GM12878 (cell line): ENCODE measurements around the gene STAT3. TPM values are rescaled to one million over a fixed set of nuclear protein-coding genes. Genes with fewer than 3 reads are reported as not detected.

Experiments used
- ATAC-seq: fragments of 200-7000 bp; cut with Tn5 transposase; 3 replicates; pipeline ENCODE4 v1.9.1; 2020; ENCODE audit warnings: mild to moderate bottlenecking, moderate library complexity
- BruUV-seq: library from RNA; stranded (reverse); fragments of 400-500 nt; replicated peaks from 2 replicates; lab custom pipeline; 2021; lab: Mats Ljungman, UMichigan
- CTCF ChIA-PET: fragments of 300-600 bp; sonication (Branson Sonifier 250); formaldehyde crosslinking; extraction: SDS; loops from one replicate; lab custom pipeline; 2021; ENCODE audit warnings: inconsistent platforms; lab: Yijun Ruan, JAX
- POLR2A ChIA-PET: fragments of 350-600 bp; formaldehyde crosslinking; extraction: SDS; loops from one replicate; lab custom pipeline; 2021; ENCODE audit warnings: inconsistent platforms; lab: Charles Lee
- RAD21 ChIA-PET: fragments of 300-600 bp; sonication (Branson Sonifier 250); formaldehyde crosslinking; loops from one replicate; lab custom pipeline; 2023; ENCODE audit warnings: antibody characterized with exemption; ENCODE audit not compliant: unreplicated experiment; lab: Charles Lee
- SMC1A ChIA-PET: fragments of 300-600 bp; sonication (Branson Sonifier 250); formaldehyde crosslinking; loops from one replicate; lab custom pipeline; 2023; ENCODE audit not compliant: unreplicated experiment, uncharacterized antibody; lab: Charles Lee
- DNase-seq: peaks from one replicate; pipeline ENCODE4 v3.0.0-alpha.2; 2011; ENCODE audit warnings: low read depth, low spot score
- FAIRE-seq: peaks from 3 replicates; lab custom pipeline; 2011; peaks lifted over from hg19 to GRCh38; lab: Jason Lieb, UNC
- H2AFZ ChIP-seq: 2 replicates; pipeline ENCODE4 v1.6.0; 2011; ENCODE audit warnings: low read depth, low read length, control low read depth; ENCODE audit not compliant: control insufficient read depth
- H3K27ac ChIP-seq: 2 replicates; pipeline ENCODE4 v1.5.1; 2011; ENCODE audit warnings: control low read depth; ENCODE audit not compliant: control insufficient read depth, insufficient read depth
- H3K27me3 ChIP-seq, 2 experiments: replicated peaks in 1 of 2; 2 replicates each; pipeline versions ENCODE4 v1.6.0 to v1.6.1; 2011; ENCODE audit warnings: low read length in 1 of 2; ENCODE audit not compliant: control insufficient read depth in 2 of 2, insufficient read depth in 2 of 2
- H3K36me3 ChIP-seq, 2 experiments: 2 replicates each; pipeline ENCODE4 v1.5.1; 2011; ENCODE audit warnings: low read length in 1 of 2; ENCODE audit not compliant: control insufficient read depth in 2 of 2, insufficient read depth in 2 of 2
- H3K4me1 ChIP-seq: 2 replicates; pipeline ENCODE4 v1.6.1; 2011; ENCODE audit warnings: mild to moderate bottlenecking, low read length, moderate library complexity, mixed read lengths; ENCODE audit not compliant: control insufficient read depth, insufficient read depth
- H3K4me2 ChIP-seq: 2 replicates; pipeline ENCODE4 v1.6.0; 2011; ENCODE audit warnings: control low read depth; ENCODE audit not compliant: control insufficient read depth, insufficient read depth
- H3K4me3 ChIP-seq: fragments of 200-600 bp; sonication (generic); 2 replicates; pipeline ENCODE4 v1.5.1; 2016
- H3K79me2 ChIP-seq: 2 replicates; pipeline ENCODE4 v1.6.0; 2011; ENCODE audit warnings: low read length; ENCODE audit not compliant: control insufficient read depth, insufficient read depth
- H3K9ac ChIP-seq: 2 replicates; pipeline ENCODE4 v1.8.0; 2011; ENCODE audit warnings: low read length, control low read depth, mixed read lengths; ENCODE audit not compliant: control insufficient read depth, insufficient read depth
- H3K9me3 ChIP-seq: replicated peaks from 3 replicates; pipeline ENCODE4 v1.5.1; 2011; ENCODE audit warnings: mild to moderate bottlenecking, low read length; ENCODE audit not compliant: control insufficient read depth, insufficient read depth
- H4K20me1 ChIP-seq: 2 replicates; pipeline ENCODE4 v1.6.0; 2011; ENCODE audit not compliant: control insufficient read depth, insufficient read depth
- EED ChIP-seq: sonication (generic); IDR thresholded peaks from 2 replicates; pipeline ENCODE4 v1.6.1; 2016; ENCODE audit warnings: antibody characterized with exemption, low read depth
- FOXM1 ChIP-seq: IDR thresholded peaks from 2 replicates; pipeline ENCODE4 v1.6.1; 2012; ENCODE audit warnings: low read depth, mild to moderate bottlenecking, inconsistent platforms, low read length, moderate library complexity
- IKZF1 ChIP-seq: fragments of 450-650 bp; conservative IDR thresholded peaks from 2 replicates; pipeline ENCODE4 v1.6.1; 2017; ENCODE audit warnings: antibody characterized with exemption, mild to moderate bottlenecking
- IKZF2 ChIP-seq, 2 experiments: fragments of 450-650 bp; IDR thresholded peaks; 2 replicates each; pipeline ENCODE4 v1.6.1; 2017; ENCODE audit warnings: mild to moderate bottlenecking in 2 of 2, moderate library complexity in 2 of 2
- MAX ChIP-seq: IDR thresholded peaks from 2 replicates; pipeline ENCODE4 v1.6.1; 2012; ENCODE audit warnings: low read depth, low read length, improper control_type of control experiment
- MTA2 ChIP-seq: fragments of 450-650 bp; IDR thresholded peaks from 2 replicates; pipeline ENCODE4 v1.6.1; 2016; ENCODE audit warnings: low read depth, mild to moderate bottlenecking, moderate library complexity
- NFYB ChIP-seq: IDR thresholded peaks from 2 replicates; pipeline ENCODE4 v1.6.1; 2011; ENCODE audit warnings: low read depth, mild to moderate bottlenecking, low read length, improper control_type of control experiment, moderate library complexity; ENCODE audit not compliant: insufficient read depth
- POLR2A ChIP-seq: IDR thresholded peaks from 2 replicates; pipeline ENCODE4 v1.6.1; 2011; ENCODE audit warnings: low read depth, mild to moderate bottlenecking, low read length
- POLR2AphosphoS2 ChIP-seq: IDR thresholded peaks from 2 replicates; pipeline ENCODE4 v1.6.1; 2011; ENCODE audit warnings: low read depth, mild to moderate bottlenecking, low read length, improper control_type of control experiment, moderate library complexity
- POLR2AphosphoS5 ChIP-seq: IDR thresholded peaks from 2 replicates; pipeline ENCODE4 v1.6.1; 2011; ENCODE audit warnings: mild to moderate bottlenecking, low read length, inconsistent platforms
- STAT3 ChIP-seq: IDR thresholded peaks from 2 replicates; pipeline ENCODE4 v1.6.1; 2011; ENCODE audit warnings: low read depth, low read length, improper control_type of control experiment
- TCF12 ChIP-seq: IDR thresholded peaks from 2 replicates; pipeline ENCODE4 v1.6.1; 2011; ENCODE audit warnings: low read depth, mild to moderate bottlenecking, low read length
- YY1 ChIP-seq: IDR thresholded peaks from 2 replicates; pipeline ENCODE4 v1.6.1; 2011; ENCODE audit warnings: low read depth, mild to moderate bottlenecking, low read length
- ZNF217 ChIP-seq: fragments of 450-650 bp; IDR thresholded peaks from 2 replicates; pipeline ENCODE4 v1.6.1; 2017; ENCODE audit warnings: antibody characterized with exemption, mild to moderate bottlenecking
- ZNF384 ChIP-seq: IDR thresholded peaks from 2 replicates; pipeline ENCODE4 v1.6.1; 2012; ENCODE audit warnings: low read depth, mild to moderate bottlenecking, low read length, improper control_type of control experiment, borderline replicate concordance
- ZSCAN29 ChIP-seq: fragments of 450-650 bp; IDR thresholded peaks from 2 replicates; pipeline ENCODE4 v1.6.1; 2017; ENCODE audit warnings: mild to moderate bottlenecking, moderate library complexity
- ZZZ3 ChIP-seq: IDR thresholded peaks from 2 replicates; pipeline ENCODE4 v1.6.1; 2011; ENCODE audit warnings: low read depth; ENCODE audit not compliant: control insufficient read depth, insufficient read length
- WGBS: methylation state at CpG from one replicate; pipeline ENCODE4 v1.1.6; 2016; ENCODE audit warnings: low lambda C conversion rate; ENCODE audit not compliant: insufficient replicate concordance, insufficient coverage; ENCODE audit errors: missing lambda C conversion rate; 5-methylcytosine and 5-hydroxymethylcytosine counted together
- in situ Hi-C: fragments of 300-500 bp; cut with MboI; formaldehyde crosslinking; loops from 9 replicates; pipeline ENCODE4 v1.14.3; 2018; ENCODE audit warnings: mixed read lengths
- intact Hi-C: fragments of 100-400 bp; cut with micrococcal nuclease; formaldehyde crosslinking; loops from one replicate; pipeline ENCODE4 v1.14.2; 2022; ENCODE audit not compliant: unreplicated experiment
- polyA plus RNA-seq, 11 experiments: library from polyadenylated mRNA; depleted of rRNA in 4 of 11; unstranded in 6 of 11; stranded (reverse) in 5 of 11; fragments of >200 nt; fragmentation: Nextera tagmentation in 4 of 11; fragmentation: Illumina TruSeq in 1 of 11; extraction: Ambion mirVana in 4 of 11; extraction: Trizol in 1 of 11; gene quantifications; 1 replicate in 1 of 11; 2 replicates in 10 of 11; pipeline versions ENCODE4 v1.2.1 to v1.2.3, GENCODE V29; 2011 to 2016; ENCODE audit warnings: inconsistent platforms in 2 of 11, missing spikeins in 2 of 11, low read depth in 1 of 11
- total RNA-seq, 4 experiments: library from RNA; depleted of rRNA in 3 of 4; stranded (reverse); fragments of >200 nt in 3 of 4; fragmentation: Illumina TruSeq in 1 of 4; extraction: Trizol in 1 of 4; gene quantifications; 2 replicates each; pipeline versions ENCODE4 v1.2.1 to v1.2.3, GENCODE V29; 2013 to 2021
- TF ChIP-seq, protein P1 (sequence below): fragments of 450-650 bp; IDR thresholded peaks from 2 replicates; pipeline ENCODE4 v1.6.1; 2017; ENCODE audit warnings: mild to moderate bottlenecking, moderate library complexity
- TF ChIP-seq, protein P2 (sequence below): fragments of 450-650 bp; IDR thresholded peaks from 2 replicates; pipeline ENCODE4 v1.6.1; 2014; ENCODE audit warnings: mild to moderate bottlenecking

The STAT3 gene
- total and polyA plus RNA-seq, 10 of the 15 experiments (the other 5 are each of a cell fraction or from before 2014, with no cell fraction given): 18.4 to 96.4 (median 60.9) TPM

GRCh38 chr17:42288803-42289610, 99.2 kb downstream of the STAT3 start:
- peaks cover 23% of the 10 kb centered on the region for H3K4me1 ChIP-seq
- H4K20me1 ChIP-seq: no peaks in the 10 kb centered on the region
- peak overlapping the region; percentile 91 for H3K4me3 ChIP-seq
- no peaks in the 10 kb centered on the region for H3K27me3 ChIP-seq
- peak; percentile 55 for ATAC-seq
- peak overlapping the region; percentile 61 for H2AFZ ChIP-seq
- DNase-seq: no peak
- no TSS peak for BruUV-seq
- POLR2A ChIA-PET: interaction anchor here (0.5 to 3.1 kb wide), 11 partner anchors 11 to 274 kb away, joined by 3 to 9 read pairs (median 4); partner anchors contain the start of genes GHDC and STAT5B
- SMC1A ChIA-PET: interaction anchor here (0.7 to 2.9 kb wide), 9 partner anchors 18 to 243 kb away, joined by 3 to 15 read pairs (median 3); no protein-coding TSS in a partner anchor
- peak overlapping the region; percentile 88 for H3K4me2 ChIP-seq
- intact Hi-C loops (loop anchor here (5.0 kb wide), 1 partner anchor 107 kb away; the partner anchor contains the start of gene KCNH4), in situ Hi-C loops (no loop called here)
- peak overlapping the region; percentile 90 for H3K9ac ChIP-seq
- H3K27ac ChIP-seq: peak overlapping the region; percentile 79
- WGBS: 5% methylated on average over 40 of the region's 44 CpGs
- FAIRE-seq: no peak
- H3K9me3 ChIP-seq: no peaks in the 10 kb centered on the region
- peaks cover 38% of the 10 kb centered on the region for H3K79me2 ChIP-seq
- CTCF ChIA-PET: interaction anchor here (0.6 to 2.1 kb wide), 6 partner anchors 23 to 134 kb away, joined by 3 to 14 read pairs (median 6); partner anchors contain the start of gene STAT3
- RAD21 ChIA-PET: interaction anchor here (0.6 to 4.1 kb wide), 13 partner anchors 12 to 441 kb away, joined by 3 to 21 read pairs (median 4); partner anchors contain the start of genes GHDC, KCNH4 and STAT3
- H3K36me3 ChIP-seq: peaks cover 0 to 8% of the 10 kb centered on the region in 2 experiments; a peak in 1 of 4 replicates
- TF ChIP-seq POLR2AphosphoS5 (0 out of 2 replicates have a peak, but pooled peaks have one; percentile 38), STAT3 (no peak), POLR2AphosphoS2 (no peak), MAX (peak; percentile 68), ZSCAN29 (no peak), IKZF2 (IDR thresholded peaks at IDR 0.05) (0 out of 4 replicates have a peak, but pooled peaks of 1 of the 2 experiments have one; percentile 16), ZZZ3 (no peak), YY1 (peak; percentile 44; the same call in 1 of the 2 replicates), FOXM1 (no peak), EED (0 out of 2 replicates have a peak, but pooled peaks have one; percentile 15), NFYB (no peak), POLR2A (peak; percentile 40; the same call in 1 of the 2 replicates), ZNF384 (no peak), ZNF217 (no peak), IKZF1 (peak; percentile 9; the same call in 1 of the 2 replicates), MTA2 (0 out of 2 replicates have a peak, but pooled peaks have one; percentile 18), TCF12 (0 out of 2 replicates have a peak, but pooled peaks have one; percentile 12)
- TF ChIP-seq, protein P1, sequence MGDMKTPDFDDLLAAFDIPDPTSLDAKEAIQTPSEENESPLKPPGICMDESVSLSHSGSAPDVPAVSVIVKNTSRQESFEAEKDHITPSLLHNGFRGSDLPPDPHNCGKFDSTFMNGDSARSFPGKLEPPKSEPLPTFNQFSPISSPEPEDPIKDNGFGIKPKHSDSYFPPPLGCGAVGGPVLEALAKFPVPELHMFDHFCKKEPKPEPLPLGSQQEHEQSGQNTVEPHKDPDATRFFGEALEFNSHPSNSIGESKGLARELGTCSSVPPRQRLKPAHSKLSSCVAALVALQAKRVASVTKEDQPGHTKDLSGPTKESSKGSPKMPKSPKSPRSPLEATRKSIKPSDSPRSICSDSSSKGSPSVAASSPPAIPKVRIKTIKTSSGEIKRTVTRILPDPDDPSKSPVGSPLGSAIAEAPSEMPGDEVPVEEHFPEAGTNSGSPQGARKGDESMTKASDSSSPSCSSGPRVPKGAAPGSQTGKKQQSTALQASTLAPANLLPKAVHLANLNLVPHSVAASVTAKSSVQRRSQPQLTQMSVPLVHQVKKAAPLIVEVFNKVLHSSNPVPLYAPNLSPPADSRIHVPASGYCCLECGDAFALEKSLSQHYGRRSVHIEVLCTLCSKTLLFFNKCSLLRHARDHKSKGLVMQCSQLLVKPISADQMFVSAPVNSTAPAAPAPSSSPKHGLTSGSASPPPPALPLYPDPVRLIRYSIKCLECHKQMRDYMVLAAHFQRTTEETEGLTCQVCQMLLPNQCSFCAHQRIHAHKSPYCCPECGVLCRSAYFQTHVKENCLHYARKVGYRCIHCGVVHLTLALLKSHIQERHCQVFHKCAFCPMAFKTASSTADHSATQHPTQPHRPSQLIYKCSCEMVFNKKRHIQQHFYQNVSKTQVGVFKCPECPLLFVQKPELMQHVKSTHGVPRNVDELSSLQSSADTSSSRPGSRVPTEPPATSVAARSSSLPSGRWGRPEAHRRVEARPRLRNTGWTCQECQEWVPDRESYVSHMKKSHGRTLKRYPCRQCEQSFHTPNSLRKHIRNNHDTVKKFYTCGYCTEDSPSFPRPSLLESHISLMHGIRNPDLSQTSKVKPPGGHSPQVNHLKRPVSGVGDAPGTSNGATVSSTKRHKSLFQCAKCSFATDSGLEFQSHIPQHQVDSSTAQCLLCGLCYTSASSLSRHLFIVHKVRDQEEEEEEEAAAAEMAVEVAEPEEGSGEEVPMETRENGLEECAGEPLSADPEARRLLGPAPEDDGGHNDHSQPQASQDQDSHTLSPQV: no peak
- TF ChIP-seq, protein P2, sequence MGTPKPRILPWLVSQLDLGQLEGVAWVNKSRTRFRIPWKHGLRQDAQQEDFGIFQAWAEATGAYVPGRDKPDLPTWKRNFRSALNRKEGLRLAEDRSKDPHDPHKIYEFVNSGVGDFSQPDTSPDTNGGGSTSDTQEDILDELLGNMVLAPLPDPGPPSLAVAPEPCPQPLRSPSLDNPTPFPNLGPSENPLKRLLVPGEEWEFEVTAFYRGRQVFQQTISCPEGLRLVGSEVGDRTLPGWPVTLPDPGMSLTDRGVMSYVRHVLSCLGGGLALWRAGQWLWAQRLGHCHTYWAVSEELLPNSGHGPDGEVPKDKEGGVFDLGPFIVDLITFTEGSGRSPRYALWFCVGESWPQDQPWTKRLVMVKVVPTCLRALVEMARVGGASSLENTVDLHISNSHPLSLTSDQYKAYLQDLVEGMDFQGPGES: no peak
